ENCODE data around the gene TENT5C.

The TENT5C gene

DNA sequence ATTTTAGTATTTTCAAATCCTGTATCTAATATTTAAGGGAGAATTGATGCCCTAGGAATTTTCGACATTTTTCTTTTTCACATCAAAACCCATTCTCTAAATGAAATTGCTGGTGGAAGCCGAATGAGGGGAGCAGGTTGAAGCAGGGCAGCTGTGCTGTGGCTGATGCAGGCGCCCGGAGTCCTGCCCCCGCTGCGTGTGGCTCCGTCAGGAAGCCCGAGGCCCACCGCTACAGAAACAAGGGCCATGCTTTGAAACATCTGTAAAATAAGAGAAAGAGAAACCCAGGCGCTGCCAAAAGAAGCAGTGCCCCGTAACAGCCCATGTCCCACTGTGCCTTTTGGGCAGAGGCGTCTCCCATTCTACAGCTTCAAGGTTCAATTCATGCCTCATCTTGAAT lies 41.1 kb downstream of the TENT5C start:
- H3K4me3 ChIP-seq (ENCODE audit: low read depth, low read length), result no peak overlapping the region
- TF ChIP-seq, protein P1, sequence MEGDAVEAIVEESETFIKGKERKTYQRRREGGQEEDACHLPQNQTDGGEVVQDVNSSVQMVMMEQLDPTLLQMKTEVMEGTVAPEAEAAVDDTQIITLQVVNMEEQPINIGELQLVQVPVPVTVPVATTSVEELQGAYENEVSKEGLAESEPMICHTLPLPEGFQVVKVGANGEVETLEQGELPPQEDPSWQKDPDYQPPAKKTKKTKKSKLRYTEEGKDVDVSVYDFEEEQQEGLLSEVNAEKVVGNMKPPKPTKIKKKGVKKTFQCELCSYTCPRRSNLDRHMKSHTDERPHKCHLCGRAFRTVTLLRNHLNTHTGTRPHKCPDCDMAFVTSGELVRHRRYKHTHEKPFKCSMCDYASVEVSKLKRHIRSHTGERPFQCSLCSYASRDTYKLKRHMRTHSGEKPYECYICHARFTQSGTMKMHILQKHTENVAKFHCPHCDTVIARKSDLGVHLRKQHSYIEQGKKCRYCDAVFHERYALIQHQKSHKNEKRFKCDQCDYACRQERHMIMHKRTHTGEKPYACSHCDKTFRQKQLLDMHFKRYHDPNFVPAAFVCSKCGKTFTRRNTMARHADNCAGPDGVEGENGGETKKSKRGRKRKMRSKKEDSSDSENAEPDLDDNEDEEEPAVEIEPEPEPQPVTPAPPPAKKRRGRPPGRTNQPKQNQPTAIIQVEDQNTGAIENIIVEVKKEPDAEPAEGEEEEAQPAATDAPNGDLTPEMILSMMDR (IDR thresholded peaks at IDR 0.05; ENCODE audit: low read depth, low read length), result no peak

DNA sequence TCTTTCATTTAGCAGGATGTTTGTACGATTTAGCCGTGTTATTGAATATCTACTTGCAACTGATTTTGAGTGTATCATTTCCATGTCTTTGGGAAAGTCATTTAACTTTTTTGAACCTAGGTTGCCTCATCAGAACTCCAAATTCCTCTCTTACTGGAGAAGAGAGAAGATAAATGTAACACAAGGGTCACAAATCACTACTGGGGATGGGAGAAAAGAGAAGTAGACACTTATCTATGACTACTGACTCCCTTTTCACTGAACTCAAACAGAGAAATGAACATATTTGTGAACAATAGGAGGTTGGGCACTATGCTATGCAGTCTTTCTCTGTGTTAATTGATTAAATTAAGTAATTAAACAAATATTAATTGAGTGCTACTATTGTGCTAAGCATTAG lies 42.2 kb downstream of the TENT5C start:
- TF ChIP-seq, protein P1 (IDR thresholded peaks at IDR 0.05; ENCODE audit: low read depth, low read length), result no peak
- no peak overlapping the region for H3K4me3 ChIP-seq (ENCODE audit: low read depth, low read length)

DNA sequence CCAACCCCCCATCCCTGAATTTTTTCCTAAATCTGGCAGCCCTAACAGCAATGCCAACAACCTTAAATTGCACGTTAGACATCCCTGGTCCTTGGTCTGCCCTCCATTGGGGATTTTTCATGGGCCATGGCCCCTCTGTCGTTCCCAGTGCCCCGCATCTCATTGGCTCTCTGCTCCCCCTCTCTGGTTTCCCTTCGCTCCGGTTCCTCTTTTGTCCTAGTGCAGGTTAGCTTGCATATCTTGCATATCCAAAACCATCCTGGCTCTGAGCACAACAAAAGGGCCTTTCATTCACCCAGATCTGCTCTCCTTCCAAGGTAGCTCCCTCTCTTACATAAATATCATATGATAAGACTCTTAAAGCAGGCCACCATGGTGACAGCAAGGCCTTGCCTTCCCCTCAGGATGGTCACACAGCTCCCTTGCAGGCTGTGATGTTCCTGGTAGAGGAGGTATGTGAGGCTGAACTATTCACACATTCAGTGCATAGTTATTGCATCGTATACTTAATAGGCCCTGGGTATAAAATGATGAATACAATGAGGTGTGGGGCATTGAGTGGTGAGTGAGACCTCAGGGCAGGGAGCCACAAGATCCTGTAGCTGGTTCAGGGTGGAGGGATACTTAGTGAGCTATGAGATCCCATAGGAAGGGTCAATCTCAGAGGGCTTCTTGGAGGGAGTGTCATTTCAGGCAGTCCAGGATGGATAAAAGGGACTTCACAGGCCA lies 45.2 kb downstream of the TENT5C start:
- TF ChIP-seq, protein P1 (IDR thresholded peaks at IDR 0.05; ENCODE audit: low read depth, low read length), result no peak
- H3K4me3 ChIP-seq (ENCODE audit: low read depth, low read length), result no peak overlapping the region

DNA sequence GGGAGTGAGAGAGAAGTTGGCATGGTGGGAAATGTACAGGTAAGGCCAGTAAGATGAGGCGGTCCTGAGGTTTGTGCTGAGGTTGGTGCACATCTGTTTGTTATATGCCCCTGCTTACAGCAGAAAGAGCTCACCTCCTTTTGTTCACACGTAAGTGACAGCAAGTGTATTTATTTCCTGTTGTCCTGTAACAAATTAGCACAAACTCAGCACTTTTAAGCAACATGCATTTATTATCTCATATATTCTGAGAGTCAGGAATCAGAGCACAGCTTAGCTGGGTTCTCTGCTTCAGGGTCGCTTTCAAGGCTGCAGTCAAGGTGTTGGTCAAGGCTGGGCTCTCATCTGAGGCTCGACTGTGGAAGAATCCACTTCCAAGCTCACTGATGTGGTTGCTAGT lies 45.8 kb downstream of the TENT5C start:
- TF ChIP-seq, protein P1 (IDR thresholded peaks at IDR 0.05; ENCODE audit: low read depth, low read length), result no peak
- H3K4me3 ChIP-seq (ENCODE audit: low read depth, low read length), result no peak overlapping the region

DNA sequence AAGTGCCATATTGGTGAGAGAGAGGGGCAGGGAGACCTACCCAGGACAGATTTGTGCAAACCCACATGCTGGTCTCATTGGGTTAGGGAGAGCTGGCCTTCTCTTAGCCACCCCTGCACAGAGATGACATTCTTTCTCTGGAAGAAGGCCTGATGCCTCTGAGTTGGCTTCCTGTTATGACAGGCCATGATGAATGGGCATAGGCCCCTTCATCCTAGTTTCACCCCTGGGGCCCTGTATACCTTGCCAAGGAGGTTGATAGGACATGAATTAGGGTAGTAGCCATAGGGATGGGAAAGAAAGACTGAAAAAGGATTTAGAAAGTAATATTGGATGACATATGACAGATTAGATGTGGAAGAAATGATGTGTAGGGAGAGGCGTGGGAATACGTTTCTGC lies 46.6 kb downstream of the TENT5C start:
- no peak overlapping the region for H3K4me3 ChIP-seq (ENCODE audit: low read depth, low read length)
- TF ChIP-seq, protein P1 (IDR thresholded peaks at IDR 0.05; ENCODE audit: low read depth, low read length), result no peak

DNA sequence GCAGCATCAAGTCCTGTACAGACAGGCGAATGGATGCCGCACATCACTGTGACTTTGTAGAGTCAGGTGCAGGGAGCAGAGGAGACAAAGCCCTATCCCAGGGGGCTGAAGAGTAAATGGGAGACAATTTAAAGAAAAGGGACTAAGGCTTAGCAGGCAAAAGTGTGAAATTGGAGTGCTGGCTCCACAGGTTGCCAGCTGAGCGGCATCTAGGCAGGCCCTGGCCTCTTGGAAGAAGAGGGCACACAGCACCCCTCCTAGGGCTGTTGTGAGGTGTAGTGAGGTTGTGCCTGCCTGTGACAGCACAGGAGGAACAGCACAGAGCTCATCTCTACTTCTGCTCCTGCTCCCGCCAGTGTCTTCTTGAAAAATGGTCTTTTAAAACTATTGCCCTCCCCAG lies 47.3 kb downstream of the TENT5C start:
- no peak overlapping the region for H3K4me3 ChIP-seq (ENCODE audit: low read depth, low read length)
- TF ChIP-seq, protein P1 (IDR thresholded peaks at IDR 0.05; ENCODE audit: low read depth, low read length), result no peak

DNA sequence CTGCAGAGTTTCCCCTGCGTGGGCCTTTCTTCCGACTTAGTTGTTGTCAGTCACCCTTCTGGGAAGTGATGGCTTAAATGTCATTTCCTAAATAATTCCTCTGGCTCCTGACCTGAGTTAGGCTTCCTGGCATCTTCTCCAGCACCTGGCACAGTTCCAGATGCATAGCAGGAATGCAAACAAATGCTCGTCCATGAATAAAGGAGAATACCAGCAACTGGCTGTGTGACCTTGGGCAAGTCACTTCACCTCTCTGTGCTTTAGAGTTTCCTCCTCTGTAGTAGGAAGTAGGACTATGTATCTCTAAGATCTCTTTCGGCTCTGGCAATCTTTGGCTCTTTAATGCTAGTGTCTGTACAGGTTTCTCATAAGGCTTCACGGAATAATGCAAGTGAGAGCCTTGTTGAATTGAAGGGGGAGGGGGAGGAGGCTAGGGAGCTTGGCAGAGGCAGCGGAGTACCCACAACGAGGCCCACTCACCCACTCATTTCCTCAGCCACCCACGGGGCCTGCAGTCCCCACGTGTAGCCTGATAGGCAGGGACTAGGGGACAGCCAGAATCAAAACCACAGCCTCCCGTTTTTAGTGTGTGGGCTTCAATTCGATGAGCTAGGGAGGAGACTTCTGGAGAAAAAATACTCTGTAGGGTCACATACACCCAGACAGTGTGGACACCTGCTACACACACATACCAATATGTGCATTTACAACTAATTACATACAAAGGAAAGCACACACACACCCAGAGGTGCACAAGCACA lies 48.1 kb downstream of the TENT5C start:
- no peak overlapping the region for H3K4me3 ChIP-seq (ENCODE audit: low read depth, low read length)
- TF ChIP-seq, protein P1 (IDR thresholded peaks at IDR 0.05; ENCODE audit: low read depth, low read length), result no peak
